ENCODE results near the gene MFF. TPM values are rescaled to one million over a fixed set of nuclear protein-coding genes. Genes with fewer than 3 reads are reported as not detected.

Gene MFF
- total RNA-seq, 2 experiments from 2014 or later, result 66.5 to 73.9 TPM

- ATAC-seq (no peak), DNase-seq (no peak)
- POLR2A ChIA-PET, result no interaction called here
- no peaks in the 10 kb centered on the region for H3K9me3 Mint-ChIP-seq
- no peaks in the 10 kb centered on the region for H3K4me1 Mint-ChIP-seq (ENCODE audit: low read depth)
- intact Hi-C loops (cut with micrococcal nuclease), result no loop called here
- CTCF ChIA-PET, result no interaction called here
- TF ChIP-seq, protein P1, sequence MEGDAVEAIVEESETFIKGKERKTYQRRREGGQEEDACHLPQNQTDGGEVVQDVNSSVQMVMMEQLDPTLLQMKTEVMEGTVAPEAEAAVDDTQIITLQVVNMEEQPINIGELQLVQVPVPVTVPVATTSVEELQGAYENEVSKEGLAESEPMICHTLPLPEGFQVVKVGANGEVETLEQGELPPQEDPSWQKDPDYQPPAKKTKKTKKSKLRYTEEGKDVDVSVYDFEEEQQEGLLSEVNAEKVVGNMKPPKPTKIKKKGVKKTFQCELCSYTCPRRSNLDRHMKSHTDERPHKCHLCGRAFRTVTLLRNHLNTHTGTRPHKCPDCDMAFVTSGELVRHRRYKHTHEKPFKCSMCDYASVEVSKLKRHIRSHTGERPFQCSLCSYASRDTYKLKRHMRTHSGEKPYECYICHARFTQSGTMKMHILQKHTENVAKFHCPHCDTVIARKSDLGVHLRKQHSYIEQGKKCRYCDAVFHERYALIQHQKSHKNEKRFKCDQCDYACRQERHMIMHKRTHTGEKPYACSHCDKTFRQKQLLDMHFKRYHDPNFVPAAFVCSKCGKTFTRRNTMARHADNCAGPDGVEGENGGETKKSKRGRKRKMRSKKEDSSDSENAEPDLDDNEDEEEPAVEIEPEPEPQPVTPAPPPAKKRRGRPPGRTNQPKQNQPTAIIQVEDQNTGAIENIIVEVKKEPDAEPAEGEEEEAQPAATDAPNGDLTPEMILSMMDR (IDR thresholded peaks at IDR 0.05), result no peak
- H3K4me3 Mint-ChIP-seq, result no peak overlapping the region
- H3K36me3 Mint-ChIP-seq (ENCODE audit: low read depth), result no peaks in the 10 kb centered on the region
- H3K27ac Mint-ChIP-seq, result no peak overlapping the region
- H3K27me3 Mint-ChIP-seq, result no peaks in the 10 kb centered on the region
Observed at GRCh38 chr2:227308784-227309183, 16.3 kb upstream of the MFF start.

DNA sequence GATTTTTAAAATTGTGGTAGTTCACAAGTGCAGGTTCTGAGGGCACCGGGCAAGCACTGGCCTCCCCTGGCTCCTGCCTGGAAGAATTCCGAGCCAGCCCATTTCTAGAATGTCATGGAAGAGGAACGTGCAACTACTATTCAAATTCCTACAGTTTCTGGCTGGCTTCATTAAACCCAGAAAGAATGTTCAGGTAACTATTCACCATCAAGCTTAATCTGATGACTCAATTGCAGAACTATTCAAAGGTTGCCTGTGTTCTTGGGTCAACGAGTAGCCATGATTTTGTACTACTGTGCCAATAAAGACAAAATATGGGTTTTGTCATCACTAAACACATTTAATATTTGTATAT lies 14.3 kb upstream of the MFF start:
- H3K4me1 Mint-ChIP-seq (ENCODE audit: low read depth), result no peaks in the 10 kb centered on the region
- intact Hi-C loops (cut with micrococcal nuclease), result no loop called here
- H3K4me3 Mint-ChIP-seq, result no peak overlapping the region

GRCh38 chr2:227311861-227312506 lies 13.1 kb upstream of the MFF start:
- Mint-ChIP-seq H3K27ac (no peak overlapping the region), H3K27me3 (no peaks in the 10 kb centered on the region)
- CTCF ChIA-PET, result no interaction called here

More for the DNA sequence above, 14.3 kb upstream of the MFF start:
- CTCF ChIA-PET, result no interaction called here
- H3K9me3 Mint-ChIP-seq, result no peaks in the 10 kb centered on the region
- H3K27ac Mint-ChIP-seq, result no peak overlapping the region
- H3K36me3 Mint-ChIP-seq (ENCODE audit: low read depth), result no peaks in the 10 kb centered on the region
- POLR2A ChIA-PET, result no interaction called here
- ATAC-seq (no peak), DNase-seq (no peak)
- TF ChIP-seq, protein P1 (IDR thresholded peaks at IDR 0.05), result no peak
- no peaks in the 10 kb centered on the region for H3K27me3 Mint-ChIP-seq

GRCh38 chr2:227312579-227312978 lies 12.5 kb upstream of the MFF start:
- ChIA-PET POLR2A (no interaction called here), CTCF (no interaction called here)
- TF ChIP-seq, protein P1 (IDR thresholded peaks at IDR 0.05), result no peak
- Mint-ChIP-seq H3K36me3 (ENCODE audit: low read depth) (no peaks in the 10 kb centered on the region), H3K9me3 (peaks cover under 1% of the 10 kb centered on the region), H3K4me3 (no peak overlapping the region), H3K27ac (no peak overlapping the region), H3K4me1 (ENCODE audit: low read depth) (no peaks in the 10 kb centered on the region), H3K27me3 (peaks cover under 1% of the 10 kb centered on the region)
- no peak for DNase-seq
- ATAC-seq, result no peak
- intact Hi-C loops (cut with micrococcal nuclease), result no loop called here

More at GRCh38 chr2:227311861-227312506, 13.1 kb upstream of the MFF start:
- no peaks in the 10 kb centered on the region for H3K4me1 Mint-ChIP-seq (ENCODE audit: low read depth)
- intact Hi-C loops (cut with micrococcal nuclease), result no loop called here
- H3K36me3 Mint-ChIP-seq (ENCODE audit: low read depth), result no peaks in the 10 kb centered on the region
- H3K9me3 Mint-ChIP-seq, result no peaks in the 10 kb centered on the region
- DNase-seq, result no peak
- TF ChIP-seq, protein P1 (IDR thresholded peaks at IDR 0.05), result no peak
- ATAC-seq, result no peak
- POLR2A ChIA-PET, result no interaction called here
- no peak overlapping the region for H3K4me3 Mint-ChIP-seq

DNA sequence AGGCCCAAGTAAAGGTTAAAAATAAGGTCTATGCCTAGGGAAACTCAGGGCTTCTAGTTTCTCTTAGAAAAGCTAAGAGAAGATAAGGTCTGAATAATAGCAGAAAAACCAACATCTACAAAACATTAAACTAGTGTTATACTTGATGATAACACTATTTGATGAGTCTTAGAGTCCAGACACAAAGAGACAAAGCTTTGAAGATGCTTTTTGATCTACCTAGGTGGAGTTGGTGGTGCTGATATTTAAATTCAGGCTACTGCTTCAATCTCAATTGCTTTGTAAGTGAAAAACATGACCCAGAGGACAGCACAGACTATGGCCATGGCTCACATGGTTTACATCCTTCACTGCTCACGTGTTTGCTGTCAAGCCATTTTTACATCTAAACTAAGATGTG lies 11.7 kb upstream of the MFF start:
- CTCF ChIA-PET, result no interaction called here
- Mint-ChIP-seq H3K36me3 (ENCODE audit: low read depth) (no peaks in the 10 kb centered on the region), H3K4me1 (ENCODE audit: low read depth) (no peaks in the 10 kb centered on the region), H3K4me3 (no peak overlapping the region), H3K27me3 (peaks cover 3% of the 10 kb centered on the region), H3K9me3 (peaks cover 3% of the 10 kb centered on the region), H3K27ac (no peak overlapping the region)
- DNase-seq (no peak), ATAC-seq (no peak)
- TF ChIP-seq, protein P1 (IDR thresholded peaks at IDR 0.05), result no peak
- intact Hi-C loops (cut with micrococcal nuclease), result no loop called here
- POLR2A ChIA-PET, result no interaction called here
